Neural cell (in vitro differentiated cells): ENCODE measurements around the gene MAP4K3. TPM values are rescaled to one million over a fixed set of nuclear protein-coding genes. Genes with fewer than 3 reads are reported as not detected.

Experiments used
- H2AFZ ChIP-seq: fragments of 200-600, 300-800 bp; sonication (generic), shearing (Covaris generic); 2 replicates; pipeline ENCODE4 v1.6.0; 2014; ENCODE audit warnings: low read depth, mild to moderate bottlenecking, antibody characterized with exemption, low read length, moderate library complexity
- H3F3A ChIP-seq: fragments of 200-600 bp; shearing (Covaris generic); 2 replicates; pipeline ENCODE4 v1.6.1; 2016; ENCODE audit warnings: mild to moderate bottlenecking, moderate library complexity, mixed read lengths, antibody characterized with exemption, low read length; ENCODE audit not compliant: insufficient read depth, poor library complexity, severe bottlenecking
- H3K27ac ChIP-seq: fragments of 200-600, 300-800 bp; sonication (generic), shearing (Covaris generic); 2 replicates; pipeline ENCODE4 v1.5.1; 2014; ENCODE audit warnings: mild to moderate bottlenecking, low read length, moderate library complexity
- H3K27me3 ChIP-seq: fragments of 300-800, 200-600 bp; sonication (generic), shearing (Covaris generic); 2 replicates; pipeline ENCODE4 v1.6.0; 2014; ENCODE audit warnings: mild to moderate bottlenecking, low read depth, low read length, moderate library complexity; ENCODE audit not compliant: insufficient read depth
- H3K36me3 ChIP-seq: fragments of 300-800, 200-600 bp; sonication (generic), shearing (Covaris generic); 2 replicates; pipeline ENCODE4 v1.5.1; 2014; ENCODE audit warnings: mild to moderate bottlenecking, antibody characterized with exemption, low read length, moderate library complexity; ENCODE audit not compliant: insufficient read depth
- H3K4me2 ChIP-seq: fragments of 300-800, 200-600 bp; sonication (generic), shearing (Covaris generic); 2 replicates; pipeline ENCODE4 v1.6.0; 2014; ENCODE audit warnings: mild to moderate bottlenecking, low read length
- H3K4me3 ChIP-seq: fragments of 300-800, 200-600 bp; sonication (generic), shearing (Covaris generic); 2 replicates; pipeline ENCODE4 v1.5.1; 2014; ENCODE audit warnings: mild to moderate bottlenecking, low read length, moderate library complexity
- H3K79me2 ChIP-seq: fragments of 200-600 bp; shearing (Covaris generic); replicated peaks from 2 replicates; pipeline ENCODE4 v1.6.0; 2014; ENCODE audit warnings: mild to moderate bottlenecking, low read length, moderate library complexity; ENCODE audit not compliant: insufficient read depth
- H3K9ac ChIP-seq: fragments of 300-800, 200-600 bp; sonication (generic), shearing (Covaris generic); 2 replicates; pipeline ENCODE4 v1.6.1; 2016; ENCODE audit warnings: mild to moderate bottlenecking, low read length, mixed read lengths
- H3K9me2 ChIP-seq: fragments of 200-600 bp; shearing (Covaris generic); 2 replicates; pipeline ENCODE4 v1.6.1; 2016; ENCODE audit warnings: mild to moderate bottlenecking, low read length, mixed read lengths; ENCODE audit not compliant: insufficient read depth
- H3K9me3 ChIP-seq: fragments of 200-600, 300-800 bp; sonication (generic), shearing (Covaris generic); 2 replicates; pipeline ENCODE4 v1.6.1; 2016; ENCODE audit warnings: mild to moderate bottlenecking, mixed run types, low read length, moderate library complexity, mixed read lengths
- H4K20me1 ChIP-seq: fragments of 200-600 bp; shearing (Covaris generic); 2 replicates; pipeline ENCODE4 v1.6.1; 2016; ENCODE audit warnings: mild to moderate bottlenecking, mixed run types; ENCODE audit not compliant: insufficient read depth
- CTCF ChIP-seq: fragments of 450-650 bp; IDR thresholded peaks from 2 replicates; pipeline ENCODE4 v1.5.1; 2014; ENCODE audit warnings: antibody characterized with exemption, mild to moderate bottlenecking, moderate library complexity; ENCODE audit not compliant: poor library complexity, severe bottlenecking
- EP300 ChIP-seq: fragments of 450-650 bp; conservative IDR thresholded peaks from 2 replicates; pipeline ENCODE4 v1.6.1; 2014; ENCODE audit warnings: antibody characterized with exemption, mild to moderate bottlenecking, moderate library complexity; ENCODE audit not compliant: poor library complexity, severe bottlenecking
- EZH2 ChIP-seq: fragments of 200-600, 300-800 bp; shearing (Covaris generic), sonication (generic); IDR thresholded peaks from 2 replicates; pipeline ENCODE4 v1.6.1; 2014; ENCODE audit warnings: antibody characterized with exemption, low read length, borderline replicate concordance, mild to moderate bottlenecking; ENCODE audit not compliant: insufficient read depth, poor library complexity, severe bottlenecking
- MXI1 ChIP-seq: fragments of 450-650 bp; conservative IDR thresholded peaks from 2 replicates; pipeline ENCODE4 v1.6.1; 2014; ENCODE audit warnings: antibody characterized with exemption, mild to moderate bottlenecking; ENCODE audit not compliant: poor library complexity, severe bottlenecking
- POLR2AphosphoS5 ChIP-seq: IDR thresholded peaks from 2 replicates; pipeline ENCODE4 v1.6.1; 2012
- RAD21 ChIP-seq: fragments of 450-650 bp; conservative IDR thresholded peaks from 2 replicates; pipeline ENCODE4 v1.6.1; 2014; ENCODE audit warnings: antibody characterized with exemption, mild to moderate bottlenecking, moderate library complexity
- REST ChIP-seq: IDR thresholded peaks from 2 replicates; pipeline ENCODE4 v1.6.1; 2012; ENCODE audit warnings: borderline replicate concordance
- SMC3 ChIP-seq: fragments of 450-650 bp; conservative IDR thresholded peaks from 2 replicates; pipeline ENCODE4 v1.6.1; 2014; ENCODE audit warnings: antibody characterized with exemption, mild to moderate bottlenecking, moderate library complexity; ENCODE audit not compliant: poor library complexity
- TAF1 ChIP-seq: IDR thresholded peaks from 2 replicates; pipeline ENCODE4 v1.6.1; 2012; ENCODE audit warnings: low read depth
- polyA plus RNA-seq: library from polyadenylated mRNA; depleted of rRNA; stranded (reverse); fragments of >200 nt; gene quantifications from 2 replicates; pipeline ENCODE4 v1.2.3, GENCODE V29; 2014

Gene MAP4K3
- polyA plus RNA-seq, 1 donor from 2014 or later = 105 TPM

- Histone ChIP-seq H3K79me2 (no peaks in the 10 kb centered on the region), H3K27ac (no peak overlapping the region), H3F3A (no peaks in the 10 kb centered on the region), H3K9me2 (no peaks in the 10 kb centered on the region), H3K4me2 (no peak overlapping the region), H3K9me3 (no peaks in the 10 kb centered on the region), H2AFZ (no peak overlapping the region), H4K20me1 (no peaks in the 10 kb centered on the region), H3K36me3 (no peaks in the 10 kb centered on the region), H3K27me3 (no peaks in the 10 kb centered on the region), H3K9ac (no peak overlapping the region), H3K4me3 (no peak overlapping the region)
- TF ChIP-seq REST (no peak), MXI1 (no peak), SMC3 (no peak)
Measured at GRCh38 chr2:39481611-39482010, 44.5 kb upstream of the MAP4K3 start.

- Histone ChIP-seq H2AFZ (no peak overlapping the region), H4K20me1 (no peaks in the 10 kb centered on the region), H3K4me3 (no peak overlapping the region), H3K9ac (no peak overlapping the region), H3K79me2 (no peaks in the 10 kb centered on the region), H3K9me3 (no peaks in the 10 kb centered on the region), H3K36me3 (no peaks in the 10 kb centered on the region), H3K27me3 (no peaks in the 10 kb centered on the region), H3K9me2 (no peaks in the 10 kb centered on the region), H3F3A (no peaks in the 10 kb centered on the region), H3K4me2 (no peak overlapping the region), H3K27ac (no peak overlapping the region)
- TF ChIP-seq MXI1 = no peak
- TF ChIP-seq SMC3 = no peak
- no peak for TF ChIP-seq EZH2
Measured at GRCh38 chr2:39479696-39480095, 42.6 kb upstream of the MAP4K3 start.

GRCh38 chr2:39479053-39479670, 42.1 kb upstream of the MAP4K3 start:
- no peak overlapping the region for H3K27ac ChIP-seq
- no peak overlapping the region for H2AFZ ChIP-seq
- no peaks in the 10 kb centered on the region for H3F3A ChIP-seq
- H3K9me2 ChIP-seq = no peaks in the 10 kb centered on the region
- no peak for TF ChIP-seq REST
- TF ChIP-seq EZH2 = no peak
- TF ChIP-seq POLR2AphosphoS5 = no peak
- no peak for TF ChIP-seq TAF1
- no peak for TF ChIP-seq SMC3
- no peak for TF ChIP-seq EP300
- no peak for TF ChIP-seq RAD21
- no peak for TF ChIP-seq MXI1
- TF ChIP-seq CTCF = no peak
- no peaks in the 10 kb centered on the region for H4K20me1 ChIP-seq
- no peak overlapping the region for H3K4me3 ChIP-seq
- no peaks in the 10 kb centered on the region for H3K36me3 ChIP-seq
- H3K9me3 ChIP-seq = no peaks in the 10 kb centered on the region
- no peaks in the 10 kb centered on the region for H3K27me3 ChIP-seq
- no peak overlapping the region for H3K4me2 ChIP-seq
- H3K9ac ChIP-seq = no peak overlapping the region
- H3K79me2 ChIP-seq = no peaks in the 10 kb centered on the region
